HEK293 (cell line): ENCODE data around the gene ROBO1.

Experiments
- MYNN ChIP-seq: fragments of 450-650 bp; formaldehyde crosslinking; IDR thresholded peaks from 2 replicates; pipeline ENCODE4 v1.5.1; 2016; ENCODE audit warnings: missing biosample characterization, missing genetic modification characterization, borderline replicate concordance
- ZBTB1 ChIP-seq: fragments of 450-650 bp; formaldehyde crosslinking; IDR thresholded peaks from 2 replicates; pipeline ENCODE4 v1.5.1; 2016; ENCODE audit warnings: missing biosample characterization, missing genetic modification characterization
- ZNF114 ChIP-seq: fragments of 450-650 bp; formaldehyde crosslinking; IDR thresholded peaks from 2 replicates; pipeline ENCODE4 v1.5.0; 2017; ENCODE audit warnings: missing biosample characterization, missing genetic modification characterization
- ZNF221 ChIP-seq: fragments of 450-650 bp; formaldehyde crosslinking; IDR thresholded peaks from 2 replicates; pipeline ENCODE4 v1.5.1; 2017; ENCODE audit warnings: missing biosample characterization, missing genetic modification characterization, borderline replicate concordance
- ZNF501 ChIP-seq: fragments of 450-650 bp; formaldehyde crosslinking; IDR thresholded peaks from 2 replicates; pipeline ENCODE4 v1.5.1; 2016; ENCODE audit warnings: missing biosample characterization, missing genetic modification characterization
- ZNF660 ChIP-seq: fragments of 450-650 bp; IDR thresholded peaks from 2 replicates; pipeline ENCODE4 v1.5.1; 2018; ENCODE audit warnings: missing biosample characterization, mild to moderate bottlenecking, missing genetic modification characterization
- ZNF701 ChIP-seq: fragments of 450-650 bp; formaldehyde crosslinking; IDR thresholded peaks from 2 replicates; pipeline ENCODE4 v1.5.1; 2016; ENCODE audit warnings: missing biosample characterization, missing genetic modification characterization
- ZSCAN23 ChIP-seq: fragments of 450-650 bp; formaldehyde crosslinking; IDR thresholded peaks from 2 replicates; pipeline ENCODE4 v1.5.1; 2016; ENCODE audit warnings: missing biosample characterization, missing genetic modification characterization
- TF ChIP-seq, protein P1 (sequence below): fragments of 450-650 bp; formaldehyde crosslinking; IDR thresholded peaks from 2 replicates; pipeline ENCODE4 v1.5.1; 2016; ENCODE audit warnings: missing biosample characterization, missing genetic modification characterization
- TF ChIP-seq, protein P2 (sequence below): fragments of 450-650 bp; formaldehyde crosslinking; IDR thresholded peaks from 2 replicates; pipeline ENCODE4 v1.5.1; 2016; ENCODE audit warnings: missing biosample characterization, missing genetic modification characterization
- TF ChIP-seq, protein P3 (sequence below): fragments of 450-650 bp; IDR thresholded peaks from 2 replicates; pipeline ENCODE4 v1.5.1; 2018; ENCODE audit warnings: missing biosample characterization, mild to moderate bottlenecking, missing genetic modification characterization
- TF ChIP-seq, protein P4 (sequence below): fragments of 450-650 bp; formaldehyde crosslinking; IDR thresholded peaks from 2 replicates; pipeline ENCODE4 v1.5.1; 2017; ENCODE audit warnings: missing biosample characterization, missing genetic modification characterization

DNA sequence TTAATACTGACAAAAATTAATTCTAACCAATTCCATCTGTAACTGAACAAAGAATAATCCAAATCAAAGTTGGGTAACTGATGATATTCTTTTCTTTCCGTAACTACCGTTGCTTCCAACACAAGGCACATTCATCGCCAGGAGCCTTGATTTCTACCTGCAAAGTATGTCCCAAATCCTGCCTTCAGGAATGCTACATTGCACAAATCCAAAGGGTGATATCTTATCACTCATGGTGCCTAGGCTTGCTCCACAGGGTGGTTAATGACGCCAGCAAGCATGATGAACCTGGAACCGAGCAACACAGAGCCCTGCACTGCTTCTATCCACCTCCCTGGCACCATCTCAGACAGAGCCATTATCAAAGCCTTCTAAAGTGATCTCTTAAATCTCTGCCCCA is 772.7 kb downstream of the ROBO1 start:
- no peak for TF ChIP-seq ZNF221 (tag by site-specific recombination)
- TF ChIP-seq, protein P1, sequence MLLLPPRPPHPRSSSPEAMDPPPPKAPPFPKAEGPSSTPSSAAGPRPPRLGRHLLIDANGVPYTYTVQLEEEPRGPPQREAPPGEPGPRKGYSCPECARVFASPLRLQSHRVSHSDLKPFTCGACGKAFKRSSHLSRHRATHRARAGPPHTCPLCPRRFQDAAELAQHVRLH: no peak
- no peak for TF ChIP-seq ZSCAN23
- TF ChIP-seq ZNF660: no peak
- TF ChIP-seq, protein P2, sequence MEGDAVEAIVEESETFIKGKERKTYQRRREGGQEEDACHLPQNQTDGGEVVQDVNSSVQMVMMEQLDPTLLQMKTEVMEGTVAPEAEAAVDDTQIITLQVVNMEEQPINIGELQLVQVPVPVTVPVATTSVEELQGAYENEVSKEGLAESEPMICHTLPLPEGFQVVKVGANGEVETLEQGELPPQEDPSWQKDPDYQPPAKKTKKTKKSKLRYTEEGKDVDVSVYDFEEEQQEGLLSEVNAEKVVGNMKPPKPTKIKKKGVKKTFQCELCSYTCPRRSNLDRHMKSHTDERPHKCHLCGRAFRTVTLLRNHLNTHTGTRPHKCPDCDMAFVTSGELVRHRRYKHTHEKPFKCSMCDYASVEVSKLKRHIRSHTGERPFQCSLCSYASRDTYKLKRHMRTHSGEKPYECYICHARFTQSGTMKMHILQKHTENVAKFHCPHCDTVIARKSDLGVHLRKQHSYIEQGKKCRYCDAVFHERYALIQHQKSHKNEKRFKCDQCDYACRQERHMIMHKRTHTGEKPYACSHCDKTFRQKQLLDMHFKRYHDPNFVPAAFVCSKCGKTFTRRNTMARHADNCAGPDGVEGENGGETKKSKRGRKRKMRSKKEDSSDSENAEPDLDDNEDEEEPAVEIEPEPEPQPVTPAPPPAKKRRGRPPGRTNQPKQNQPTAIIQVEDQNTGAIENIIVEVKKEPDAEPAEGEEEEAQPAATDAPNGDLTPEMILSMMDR (tag by site-specific recombination): no peak
- no peak for TF ChIP-seq ZNF701 (tag by site-specific recombination)
- TF ChIP-seq ZNF114 (tag by site-specific recombination): no peak
- TF ChIP-seq, protein P3, sequence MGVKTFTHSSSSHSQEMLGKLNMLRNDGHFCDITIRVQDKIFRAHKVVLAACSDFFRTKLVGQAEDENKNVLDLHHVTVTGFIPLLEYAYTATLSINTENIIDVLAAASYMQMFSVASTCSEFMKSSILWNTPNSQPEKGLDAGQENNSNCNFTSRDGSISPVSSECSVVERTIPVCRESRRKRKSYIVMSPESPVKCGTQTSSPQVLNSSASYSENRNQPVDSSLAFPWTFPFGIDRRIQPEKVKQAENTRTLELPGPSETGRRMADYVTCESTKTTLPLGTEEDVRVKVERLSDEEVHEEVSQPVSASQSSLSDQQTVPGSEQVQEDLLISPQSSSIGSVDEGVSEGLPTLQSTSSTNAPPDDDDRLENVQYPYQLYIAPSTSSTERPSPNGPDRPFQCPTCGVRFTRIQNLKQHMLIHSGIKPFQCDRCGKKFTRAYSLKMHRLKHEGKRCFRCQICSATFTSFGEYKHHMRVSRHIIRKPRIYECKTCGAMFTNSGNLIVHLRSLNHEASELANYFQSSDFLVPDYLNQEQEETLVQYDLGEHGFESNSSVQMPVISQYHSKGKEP: no peak
- TF ChIP-seq, protein P4, sequence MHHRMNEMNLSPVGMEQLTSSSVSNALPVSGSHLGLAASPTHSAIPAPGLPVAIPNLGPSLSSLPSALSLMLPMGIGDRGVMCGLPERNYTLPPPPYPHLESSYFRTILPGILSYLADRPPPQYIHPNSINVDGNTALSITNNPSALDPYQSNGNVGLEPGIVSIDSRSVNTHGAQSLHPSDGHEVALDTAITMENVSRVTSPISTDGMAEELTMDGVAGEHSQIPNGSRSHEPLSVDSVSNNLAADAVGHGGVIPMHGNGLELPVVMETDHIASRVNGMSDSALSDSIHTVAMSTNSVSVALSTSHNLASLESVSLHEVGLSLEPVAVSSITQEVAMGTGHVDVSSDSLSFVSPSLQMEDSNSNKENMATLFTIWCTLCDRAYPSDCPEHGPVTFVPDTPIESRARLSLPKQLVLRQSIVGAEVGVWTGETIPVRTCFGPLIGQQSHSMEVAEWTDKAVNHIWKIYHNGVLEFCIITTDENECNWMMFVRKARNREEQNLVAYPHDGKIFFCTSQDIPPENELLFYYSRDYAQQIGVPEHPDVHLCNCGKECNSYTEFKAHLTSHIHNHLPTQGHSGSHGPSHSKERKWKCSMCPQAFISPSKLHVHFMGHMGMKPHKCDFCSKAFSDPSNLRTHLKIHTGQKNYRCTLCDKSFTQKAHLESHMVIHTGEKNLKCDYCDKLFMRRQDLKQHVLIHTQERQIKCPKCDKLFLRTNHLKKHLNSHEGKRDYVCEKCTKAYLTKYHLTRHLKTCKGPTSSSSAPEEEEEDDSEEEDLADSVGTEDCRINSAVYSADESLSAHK: no peak
- TF ChIP-seq ZBTB1 (tag by site-specific recombination): no peak
- TF ChIP-seq MYNN (tag by site-specific recombination): no peak
- TF ChIP-seq ZNF501 (tag by site-specific recombination): no peak
